SK-N-MC (cell line): ENCODE data around the gene SULT1A4.
"Not testable (repeated sequence)": the region's sequence is repeated elsewhere in the genome, so short reads cannot be mapped to it uniquely, and the experiment has no call there.

Experiments used
- EZH2 ChIP-seq: fragments of 200-600 bp; sonication (generic); IDR thresholded peaks from one replicate; pipeline ENCODE4 v1.6.1; 2017; ENCODE audit warnings: antibody characterized with exemption
- POLR2AphosphoS5 ChIP-seq: IDR thresholded peaks from 2 replicates; pipeline ENCODE4 v1.6.1; 2012; ENCODE audit warnings: mild to moderate bottlenecking, low read depth, low read length, borderline replicate concordance

GRCh38 chr16:29423587-29423986 lies 36.1 kb upstream of the SULT1A4 start:
- not testable (repeated sequence) for TF ChIP-seq POLR2AphosphoS5, EZH2
